ENCODE data around the gene PRLHR.
A peak's percentile ranks its signal among the peaks of the same experiment; 100 is the strongest.

The PRLHR gene

DNA sequence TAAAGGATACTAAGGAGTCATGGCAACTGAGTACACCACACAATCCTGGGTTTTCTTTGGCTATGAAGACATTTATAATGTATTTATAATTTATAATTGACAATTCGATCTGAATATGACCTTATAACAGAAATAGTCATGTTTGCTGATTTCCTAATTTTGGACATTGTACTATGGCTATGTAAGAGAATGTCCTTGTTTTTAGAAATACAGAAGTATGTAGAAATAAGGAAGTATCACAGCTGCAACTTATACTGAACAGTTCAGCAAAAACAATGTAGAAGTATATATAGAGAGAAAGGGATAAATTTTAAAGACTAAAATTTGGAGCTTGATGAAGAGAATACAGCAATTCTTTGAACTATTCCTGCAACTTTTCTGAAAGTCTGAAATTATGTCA is 32.6 kb downstream of the PRLHR start:
- no peak for DNase-seq

DNA sequence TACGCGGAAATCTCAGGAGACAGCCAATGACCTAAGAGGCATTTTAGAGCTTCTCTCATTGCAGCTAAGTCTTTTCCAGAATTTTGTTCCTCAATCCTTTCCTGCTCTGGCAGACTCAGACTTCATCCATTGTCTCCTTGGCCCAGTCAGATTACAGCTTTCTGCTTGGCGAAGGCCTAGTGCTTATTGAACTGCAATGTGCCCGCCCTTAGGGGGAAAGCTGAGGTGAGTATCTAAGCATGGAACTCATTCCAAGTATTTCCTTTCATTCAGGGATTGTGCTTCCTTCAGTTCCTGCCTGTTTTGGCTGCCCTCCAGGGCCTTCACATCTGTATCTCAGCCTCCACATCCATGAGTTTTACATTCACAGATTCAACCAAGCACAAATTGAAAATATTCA is 37.5 kb downstream of the PRLHR start:
- no peak for DNase-seq

DNA sequence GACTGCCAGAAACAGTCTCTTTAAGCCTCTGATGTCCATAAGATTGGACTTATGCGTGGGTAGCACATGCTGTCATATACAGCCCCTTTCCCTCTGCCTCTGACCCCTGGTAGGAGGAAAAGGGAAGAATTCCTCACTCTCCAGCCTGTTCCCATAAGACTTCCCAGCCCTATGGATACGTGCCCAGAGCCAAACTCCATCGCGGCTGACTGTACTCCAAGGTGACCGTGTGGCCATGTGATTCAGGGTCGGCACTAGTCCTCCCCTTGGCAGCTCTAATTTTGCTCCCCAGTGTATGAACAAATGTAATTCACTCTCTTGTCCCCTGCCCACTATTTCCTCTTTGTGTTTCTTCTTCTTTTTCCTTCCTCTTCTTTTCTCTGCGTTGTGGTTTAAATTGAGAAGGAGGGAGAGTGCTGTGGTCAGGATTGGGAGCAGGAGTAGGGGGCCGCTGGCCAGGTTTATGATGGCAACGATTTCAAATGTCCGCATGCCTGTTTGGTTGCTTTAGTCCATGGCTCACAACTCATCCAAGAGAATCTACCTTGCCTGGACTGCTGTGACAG is 43.8 kb downstream of the PRLHR start:
- no peak for DNase-seq

DNA sequence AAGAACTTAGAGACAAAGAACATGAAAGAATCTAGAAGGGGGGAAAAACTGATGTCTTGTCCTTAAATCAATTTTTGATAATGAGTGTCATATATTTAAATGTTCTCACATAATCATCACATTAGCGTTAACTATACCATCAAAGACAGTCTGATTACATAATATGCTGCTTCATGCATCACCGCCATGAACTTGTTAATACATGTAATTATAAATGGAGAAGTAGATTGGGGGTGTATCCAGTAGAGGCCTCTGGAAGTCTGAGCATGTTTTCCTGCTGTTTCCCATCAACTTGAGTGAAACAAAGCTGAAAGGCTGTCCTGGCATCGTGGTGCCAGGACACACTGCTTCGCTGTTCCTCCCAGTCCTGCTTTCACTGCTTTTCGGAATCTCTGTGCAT is 48.2 kb downstream of the PRLHR start:
- no peak for DNase-seq

DNA sequence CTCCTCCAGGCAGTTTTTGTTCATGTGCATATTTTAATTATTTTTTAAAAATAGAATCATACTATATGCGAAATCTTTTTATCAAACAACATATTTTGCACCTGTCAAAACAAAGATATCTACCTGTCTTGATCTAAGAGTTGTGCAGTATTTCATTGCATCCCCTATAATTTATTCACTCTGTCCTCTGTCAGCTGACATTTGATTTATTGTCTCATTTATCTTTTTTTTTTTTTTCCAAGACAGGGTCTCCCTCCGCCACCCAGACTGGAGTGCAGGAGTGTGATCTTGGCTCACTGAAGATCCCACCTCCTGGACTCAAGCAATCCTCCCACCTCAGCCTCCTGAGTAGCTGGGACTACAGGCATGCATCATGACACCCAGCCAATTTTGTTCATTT is 49.0 kb downstream of the PRLHR start:
- no peak for DNase-seq

DNA sequence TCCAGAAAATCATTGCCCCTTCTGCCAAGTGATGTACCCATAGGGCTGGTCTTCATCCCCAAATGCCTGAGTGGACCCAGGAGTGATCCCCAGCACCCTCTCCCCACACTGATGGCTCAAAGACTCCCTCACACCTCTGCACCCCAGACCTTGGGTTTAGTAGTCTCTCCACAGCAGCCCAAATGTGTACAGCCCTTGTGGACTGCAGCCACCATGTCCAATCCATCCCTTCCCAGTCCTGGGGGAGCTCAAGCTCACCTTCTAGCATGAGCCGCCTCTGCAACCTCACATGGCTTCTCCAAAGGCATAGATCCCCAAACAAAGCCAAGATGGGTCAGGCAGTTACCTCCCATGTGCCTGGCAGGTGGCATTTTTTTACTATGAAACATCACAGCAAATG is 50.1 kb downstream of the PRLHR start:
- DNase-seq, result no peak

DNA sequence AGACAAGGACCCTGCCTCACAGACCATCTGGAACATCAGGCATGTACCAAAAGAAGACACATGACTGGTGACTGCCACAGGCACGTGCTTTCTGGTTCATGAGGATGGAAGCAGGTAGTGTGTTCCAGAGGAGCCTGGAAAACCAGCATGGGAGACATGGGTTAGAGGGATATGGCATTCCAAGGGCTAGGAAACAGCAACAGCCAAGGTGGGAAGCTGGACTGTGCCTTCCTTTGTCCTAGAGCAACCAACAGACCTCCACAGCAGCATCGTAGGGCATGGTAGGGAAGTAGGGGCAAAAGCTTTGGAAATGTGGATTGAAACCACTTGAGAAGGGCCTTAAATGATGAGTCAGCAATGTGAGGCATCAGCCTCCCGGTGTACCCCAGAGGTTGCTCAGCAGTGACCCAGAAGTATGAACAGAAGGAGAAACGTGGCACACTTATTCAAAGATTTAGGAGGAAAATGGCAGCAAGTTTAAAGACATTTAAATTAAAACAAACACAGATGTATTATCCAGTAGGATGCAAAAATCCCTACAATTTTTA is 51.0 kb downstream of the PRLHR start:
- no peak for DNase-seq

DNA sequence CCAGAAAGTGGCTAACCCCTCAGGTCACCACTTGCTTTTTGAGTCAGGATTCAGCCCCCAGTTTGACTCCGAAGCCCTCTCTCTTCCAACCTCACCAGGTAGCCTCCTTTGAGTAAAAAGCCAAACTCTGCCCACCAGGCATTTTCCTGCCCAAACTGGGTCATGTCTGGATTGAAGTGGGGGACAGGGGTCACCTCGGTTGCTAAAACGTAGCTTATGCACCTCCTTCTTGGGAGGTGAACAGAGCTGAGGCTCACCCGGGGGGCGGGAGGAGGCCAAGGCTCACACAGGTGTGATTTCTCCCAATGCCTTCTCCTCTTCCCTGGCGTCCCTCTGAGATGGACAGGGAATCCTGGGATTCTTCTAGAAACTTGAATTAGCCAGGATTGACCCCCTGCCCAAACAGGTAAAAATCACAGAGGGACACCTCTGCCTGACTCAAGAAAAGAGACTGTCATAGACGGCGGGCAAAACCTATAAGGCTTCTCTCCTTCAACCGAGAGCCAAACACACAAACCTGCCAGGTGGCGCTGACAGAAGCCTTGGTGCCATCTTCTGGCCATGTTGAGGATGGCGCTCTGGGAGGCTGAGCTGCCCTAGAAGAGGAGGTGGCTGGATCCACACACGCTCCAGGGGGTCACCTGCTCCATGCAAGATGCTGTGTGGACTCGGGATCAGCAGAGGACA is 51.6 kb downstream of the PRLHR start:
- DNase-seq, result peak in 1 of 5 experiments; percentile 43

DNA sequence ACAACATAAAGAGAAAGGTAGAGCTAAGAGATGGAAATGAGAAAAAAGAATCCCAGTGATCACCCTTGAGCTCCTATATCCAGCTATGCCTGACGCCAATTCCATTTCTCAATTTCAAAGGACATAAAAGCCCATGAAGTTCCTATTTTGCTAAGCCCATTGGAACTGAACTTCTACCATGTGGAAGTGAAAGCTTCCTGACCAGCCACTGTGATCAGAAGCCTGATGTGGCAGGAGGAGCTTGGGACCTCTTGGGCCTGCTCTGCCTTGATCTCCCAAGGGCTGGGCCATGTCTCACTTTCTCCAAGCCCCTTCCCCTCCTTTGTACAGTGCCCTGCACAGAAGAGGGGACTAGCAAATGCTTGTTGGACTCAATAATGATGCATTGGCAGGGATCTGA is 52.7 kb downstream of the PRLHR start:
- no peak for DNase-seq

DNA sequence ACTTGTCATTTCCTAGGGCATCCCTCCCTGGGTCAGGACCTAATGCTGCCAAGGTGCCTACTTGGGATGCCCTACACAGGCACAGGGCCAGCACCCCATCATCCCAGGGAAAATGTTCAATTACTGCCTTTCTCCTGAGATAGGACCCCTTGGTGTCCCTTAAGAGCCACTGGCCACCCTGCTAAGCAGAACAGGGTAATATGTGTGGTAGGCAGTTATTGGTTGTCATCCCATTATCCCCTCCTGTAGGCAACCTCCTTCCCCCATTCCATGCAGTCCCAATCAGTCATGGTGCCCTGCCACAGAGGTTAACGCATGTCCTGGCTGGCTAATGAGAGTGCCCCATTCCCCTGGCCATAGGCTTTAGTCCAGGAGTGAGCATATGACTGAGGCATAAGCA is 53.2 kb downstream of the PRLHR start:
- DNase-seq, result no peak

DNA sequence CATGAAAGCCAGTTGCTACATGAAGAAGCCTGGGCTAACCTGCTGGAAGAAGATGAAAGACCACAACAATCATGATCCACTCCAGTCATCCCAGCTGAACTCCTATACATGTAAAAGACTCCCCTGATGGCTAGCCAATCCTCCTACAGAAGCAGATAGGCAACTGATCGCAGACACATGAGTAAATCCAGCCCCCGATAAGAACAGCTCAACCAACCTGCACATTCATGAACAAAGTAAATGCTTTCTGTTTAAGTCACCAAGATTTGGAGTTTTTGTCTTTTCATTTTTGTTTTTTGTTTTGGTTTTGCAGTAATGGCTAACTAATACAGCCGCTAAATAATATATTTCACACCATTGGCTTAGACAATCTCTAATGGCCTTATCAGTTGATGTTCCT is 53.7 kb downstream of the PRLHR start:
- no peak for DNase-seq

Data from T-helper 2 cell (primary cell).